ENCODE results near the gene DRC1.

Gene DRC1

GRCh38 chr2:26493566-26493965 lies 91.8 kb downstream of the DRC1 start:
- no peak for DNase-seq (ENCODE audit: low read depth)

GRCh38 chr2:26494199-26494598 lies 92.5 kb downstream of the DRC1 start:
- no peak for DNase-seq (ENCODE audit: low read depth)

- no peak for DNase-seq (ENCODE audit: low read depth)
Measured at GRCh38 chr2:26494891-26495290, 93.2 kb downstream of the DRC1 start.

GRCh38 chr2:26495705-26496297 lies 94.1 kb downstream of the DRC1 start:
- no peak for DNase-seq (ENCODE audit: low read depth)

- DNase-seq (ENCODE audit: low read depth), result no peak
Measured at GRCh38 chr2:26500406-26500805, 98.7 kb downstream of the DRC1 start.

GRCh38 chr2:26503231-26503880 lies 101.6 kb downstream of the DRC1 start:
- DNase-seq (ENCODE audit: low read depth), result peak; percentile 74

GRCh38 chr2:26504002-26504401 lies 102.3 kb downstream of the DRC1 start:
- DNase-seq (ENCODE audit: low read depth), result no peak

GRCh38 chr2:26506279-26506678 lies 104.6 kb downstream of the DRC1 start:
- DNase-seq (ENCODE audit: low read depth), result no peak

Data from stimulated activated CD8-positive, alpha-beta memory T cell treated with anti-CD3 and anti-CD28 coated beads, Interleukin-4, amount 100 ng/mL, for 24 hours (primary cell).